Left ventricle myocardium superior (tissue), 1 donor: Measurements from ENCODE around the gene HERC4. TPM values are rescaled to one million over a fixed set of nuclear protein-coding genes. Genes with fewer than 3 reads are reported as not detected.
A peak's percentile ranks its signal among the peaks of the same experiment; 100 is the strongest.
"Not testable (repeated sequence)": the region's sequence is repeated elsewhere in the genome, so short reads cannot be mapped to it uniquely, and the experiment has no call there.

Source experiments
- ATAC-seq: fragments of 200-7000 bp; cut with Tn5 transposase; one replicate; pipeline ENCODE4 v1.9.1; 2020; ENCODE audit warnings: mild to moderate bottlenecking, moderate library complexity
- DNase-seq: peaks from one replicate; pipeline ENCODE4 v3.0.0-alpha.2; 2020
- intact Hi-C: fragments of 100-400 bp; cut with micrococcal nuclease; formaldehyde crosslinking; loops from one replicate; pipeline ENCODE4 v1.11.0; 2022
- total RNA-seq: library from RNA; stranded (reverse); fragmentation: NEBNext Ultra II Directional; extraction: Animal tissue kit (Norgen Biotek cat#: 25700); gene quantifications from one replicate; pipeline ENCODE4 v1.2.1, GENCODE V29; 2021
- donor health status: DM: no; HTN: yes; CAD: no; lungs with severe emphysema.

Gene HERC4
- total RNA-seq, 1 donor from 2014 or later: 28.3 TPM

DNA sequence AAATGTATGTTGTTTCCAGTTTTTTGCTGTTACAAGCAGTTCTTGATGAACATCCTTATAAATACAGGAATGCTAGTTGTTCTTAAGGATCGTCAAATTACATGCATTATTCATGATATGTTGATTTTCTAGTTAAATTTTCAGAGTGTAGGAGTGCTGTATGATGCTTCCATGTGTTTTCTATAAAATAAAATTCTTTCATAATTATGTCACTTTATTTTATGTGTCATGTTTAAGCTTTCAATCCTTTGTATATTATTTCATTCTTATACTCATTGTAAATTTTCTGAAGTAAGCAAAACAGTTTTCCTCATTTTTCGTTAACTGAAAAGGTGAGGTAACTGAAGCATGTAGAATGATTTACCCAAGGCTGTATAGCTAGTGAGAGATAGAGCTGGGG lies 17.4 kb upstream of the HERC4 start:
- ATAC-seq (no peak), DNase-seq (no peak)
- intact Hi-C loops: no loop called here

DNA sequence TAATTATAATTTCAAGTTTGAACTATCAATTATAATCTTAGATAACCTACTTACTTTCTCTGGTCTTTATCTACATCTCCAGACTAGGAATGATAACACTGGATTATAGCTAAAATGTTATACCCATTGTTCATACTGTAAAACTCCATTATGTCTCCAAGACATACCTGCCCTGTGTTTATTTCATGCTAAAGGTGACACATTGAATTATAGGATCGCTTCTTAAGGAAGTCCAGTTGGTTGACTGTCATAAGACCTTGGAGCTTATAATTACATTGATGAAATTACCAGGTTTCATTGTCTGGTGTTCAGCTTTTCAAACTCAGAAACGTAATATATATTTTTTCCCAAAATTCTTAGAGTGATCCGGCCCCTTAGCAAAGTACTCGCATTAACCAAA lies 15.5 kb upstream of the HERC4 start:
- intact Hi-C loops: no loop called here
- no peak for DNase-seq
- no peak for ATAC-seq

GRCh38 chr10:68088740-68089139 lies 13.7 kb upstream of the HERC4 start:
- DNase-seq: no peak
- intact Hi-C loops: no loop called here
- ATAC-seq: no peak

GRCh38 chr10:68087685-68088401 lies 12.8 kb upstream of the HERC4 start:
- intact Hi-C loops: no loop called here
- ATAC-seq (peak; percentile 93), DNase-seq (peak; percentile 41)

DNA sequence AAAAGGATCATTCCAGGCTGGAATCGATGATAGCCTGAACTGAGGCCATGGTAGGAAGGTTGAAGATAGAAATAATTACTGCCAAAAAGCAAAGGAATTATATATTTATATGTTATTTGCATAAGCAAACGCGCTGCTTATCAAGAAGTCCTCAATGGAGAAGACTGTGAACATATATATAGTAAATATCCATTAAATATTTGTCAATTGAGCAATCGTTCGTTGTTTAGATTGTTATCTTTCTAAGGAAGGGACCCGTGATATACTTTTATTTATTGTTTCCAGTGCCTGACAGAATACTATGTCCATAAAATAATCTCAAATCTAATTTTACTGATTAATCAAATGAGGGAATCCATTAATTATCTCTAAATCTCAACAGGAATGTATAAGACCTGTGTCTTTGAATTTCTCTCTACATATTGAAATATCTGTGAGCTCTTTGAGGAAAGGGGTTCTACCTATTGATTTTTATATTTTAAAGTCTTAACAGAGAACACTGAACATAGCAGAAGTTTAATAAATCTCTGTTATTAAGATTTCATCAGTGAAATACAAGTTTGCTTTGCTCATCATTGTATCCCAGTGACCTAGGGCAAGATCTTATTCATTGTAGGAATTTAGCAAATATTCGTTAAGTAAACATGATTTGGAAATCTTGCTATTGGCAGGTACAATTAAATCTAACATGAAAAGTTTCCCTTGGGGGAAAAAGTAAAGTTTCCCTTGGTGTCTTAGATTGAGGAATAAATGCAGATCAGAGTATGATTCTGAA lies 12.0 kb upstream of the HERC4 start:
- ATAC-seq: no peak
- intact Hi-C loops: no loop called here
- DNase-seq: no peak

DNA sequence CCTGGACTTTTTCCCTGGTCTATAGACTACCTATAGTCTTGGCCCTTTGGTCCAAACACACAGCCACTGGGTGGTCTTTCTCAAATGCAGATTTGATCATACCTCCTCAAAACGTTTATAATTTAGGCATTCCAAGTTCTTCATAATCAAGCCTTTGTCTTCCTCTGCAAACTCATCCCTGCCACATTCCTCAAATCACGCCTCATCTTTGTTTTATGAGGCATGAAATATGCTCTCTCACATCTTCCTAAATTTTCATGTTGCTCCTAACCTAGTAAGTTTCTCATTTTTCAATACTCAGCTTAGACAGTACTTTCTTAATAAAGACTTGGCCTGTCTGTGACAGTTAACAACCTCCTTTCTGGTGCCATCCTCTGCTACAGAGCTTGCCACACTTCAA lies 10.9 kb upstream of the HERC4 start:
- ATAC-seq: no peak
- intact Hi-C loops: no loop called here

GRCh38 chr10:68084469-68084868 lies 9.4 kb upstream of the HERC4 start:
- ATAC-seq (no peak), DNase-seq (no peak)
- intact Hi-C loops: loop anchor here (5.0 kb wide), 1 partner anchor 73 kb away; no protein-coding TSS in a partner anchor

More for the DNA sequence above, 10.9 kb upstream of the HERC4 start:
- DNase-seq: no peak

GRCh38 chr10:68083953-68084352 lies 8.9 kb upstream of the HERC4 start:
- DNase-seq: no peak
- no peak for ATAC-seq
- intact Hi-C loops: loop anchor here (5.0 kb wide), 1 partner anchor 73 kb away; no protein-coding TSS in a partner anchor

- intact Hi-C loops: loop anchor here (5.0 kb wide), 1 partner anchor 74 kb away; no protein-coding TSS in a partner anchor
- DNase-seq (no peak), ATAC-seq (peak; percentile 14)
Observed at GRCh38 chr10:68082872-68083271, 7.8 kb upstream of the HERC4 start.

DNA sequence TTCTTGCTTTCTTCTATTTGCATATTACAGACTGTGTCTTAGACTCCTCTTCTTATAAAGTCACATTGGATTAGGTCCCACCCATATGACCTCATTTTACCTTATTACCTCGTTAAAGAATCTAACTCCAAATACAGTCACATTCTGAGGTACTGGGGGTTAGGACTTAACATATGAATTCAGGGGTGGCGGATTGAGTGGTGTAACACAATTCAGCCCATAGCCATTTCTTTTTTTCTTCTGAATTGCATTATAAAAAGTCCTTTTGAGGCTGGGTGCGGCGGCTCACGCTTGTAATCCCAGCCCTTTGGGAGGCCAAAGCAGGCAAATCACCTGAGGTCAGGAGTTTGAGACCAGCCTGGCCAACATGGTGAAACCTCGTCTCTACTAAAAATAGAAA lies 6.8 kb upstream of the HERC4 start:
- ATAC-seq (no peak), DNase-seq (no peak)
- intact Hi-C loops: loop anchor here (5.0 kb wide), 1 partner anchor 75 kb away; no protein-coding TSS in a partner anchor

- intact Hi-C loops: loop anchor here (5.0 kb wide), 1 partner anchor 76 kb away; no protein-coding TSS in a partner anchor
- DNase-seq (no peak), ATAC-seq (no peak)
Observed at GRCh38 chr10:68080853-68081431, 5.9 kb upstream of the HERC4 start.

GRCh38 chr10:68079434-68079833 lies 4.4 kb upstream of the HERC4 start:
- ATAC-seq (no peak), DNase-seq (no peak)
- intact Hi-C loops: no loop called here

DNA sequence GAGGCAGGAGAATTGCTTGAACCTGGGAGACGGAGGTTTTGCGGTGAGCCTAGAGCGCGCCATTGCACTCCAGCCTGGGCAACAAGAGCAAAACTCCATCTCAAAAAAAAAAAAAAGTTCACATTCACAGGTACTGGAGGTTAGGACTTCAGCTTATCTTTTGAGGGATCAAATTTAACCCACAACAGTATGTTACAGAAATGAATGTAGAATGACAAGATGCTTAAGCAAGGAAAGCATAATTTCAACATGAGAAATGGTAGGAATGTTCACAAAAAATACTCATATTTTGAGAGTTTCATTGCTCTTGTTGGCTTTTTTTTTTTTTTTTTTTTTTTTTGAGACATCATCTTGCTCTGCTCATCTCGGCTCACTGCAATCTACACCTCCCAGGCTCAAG lies 1.9 kb upstream of the HERC4 start:
- intact Hi-C loops: no loop called here
- DNase-seq: no peak
- ATAC-seq: no peak

DNA sequence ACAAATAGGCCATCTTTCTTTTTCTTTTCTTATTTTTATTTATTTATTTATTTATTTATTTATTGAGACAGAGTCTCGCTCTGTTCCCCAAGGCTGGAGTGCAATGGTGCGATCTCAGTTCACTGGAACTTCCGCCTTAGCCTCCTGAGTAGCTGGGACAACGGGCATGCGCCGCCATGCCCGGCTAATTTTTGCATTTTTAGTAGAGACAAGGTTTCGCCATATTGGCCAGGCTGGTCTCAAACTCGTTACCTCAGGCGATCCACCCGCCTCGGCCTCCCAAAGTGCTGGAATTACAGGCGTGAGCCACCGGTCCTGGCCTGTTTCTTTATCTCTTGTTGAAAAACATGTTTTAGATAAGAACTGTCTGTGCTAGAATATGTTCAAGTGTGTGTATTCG lies 998 bp upstream of the HERC4 start:
- DNase-seq, ATAC-seq, intact Hi-C loops: not testable (repeated sequence)

DNA sequence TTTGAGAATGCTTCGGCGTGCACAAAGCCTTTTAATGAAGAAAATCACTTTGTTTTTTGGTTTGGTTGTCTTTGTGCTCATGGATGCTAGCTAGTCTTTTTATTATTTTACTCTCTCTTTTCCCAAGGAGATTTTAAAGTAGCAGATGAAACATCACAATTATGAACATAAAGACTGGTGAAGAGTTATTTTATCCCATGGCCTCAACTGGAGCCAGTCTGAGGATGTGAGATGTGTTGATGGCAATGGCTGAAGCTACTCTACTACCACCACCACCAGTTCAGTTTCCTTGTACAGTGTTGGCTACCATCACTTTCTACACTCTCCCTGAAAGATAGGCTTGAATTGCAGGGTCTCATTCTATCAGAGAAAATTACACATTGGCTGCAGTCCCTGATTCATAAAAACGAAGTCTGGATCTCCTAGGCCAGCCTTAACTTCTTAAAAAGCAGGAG lies 494 bp upstream of the HERC4 start:
- ATAC-seq (no peak), DNase-seq (no peak)
- intact Hi-C loops: no loop called here

DNA sequence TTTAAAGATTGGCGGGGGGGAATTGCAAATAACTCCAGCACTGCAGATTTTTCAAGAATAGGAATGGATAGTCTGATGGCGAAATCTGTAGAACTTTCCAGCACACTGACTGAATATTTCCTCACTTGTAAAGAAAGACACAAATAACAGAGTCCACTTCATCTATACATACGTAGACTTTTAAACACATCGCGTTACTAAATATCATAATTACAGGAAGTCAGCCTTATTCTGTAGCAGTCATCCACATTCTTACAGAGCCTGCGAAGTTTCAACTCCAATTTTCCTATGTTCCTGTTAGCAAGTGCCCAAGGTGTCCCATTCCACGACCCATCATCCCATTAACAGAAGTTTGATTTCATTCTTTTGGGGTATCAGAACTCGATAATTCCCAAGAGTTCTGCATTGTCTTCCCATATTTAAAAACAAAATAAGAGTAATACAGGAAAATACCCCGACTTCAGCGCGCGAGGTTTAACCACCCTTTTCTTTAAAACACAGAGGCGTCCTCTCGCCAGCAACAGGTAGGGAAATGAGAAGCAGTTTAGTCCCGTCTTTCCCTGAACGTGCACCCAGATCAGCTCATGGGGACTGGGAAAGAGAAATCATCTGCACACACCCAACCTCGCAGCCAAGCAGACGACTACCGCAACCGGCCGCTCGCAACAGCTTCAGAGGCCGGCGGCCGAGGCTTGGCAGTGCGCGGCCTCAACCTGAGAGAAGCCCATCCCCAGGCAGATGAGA lies 880 bp downstream of the HERC4 start:
- intact Hi-C loops: no loop called here
- DNase-seq (no peak), ATAC-seq (peak; percentile 61)

- intact Hi-C loops: no loop called here
- DNase-seq (no peak), ATAC-seq (no peak)
Observed at GRCh38 chr10:68073631-68074030, 1.5 kb downstream of the HERC4 start.

DNA sequence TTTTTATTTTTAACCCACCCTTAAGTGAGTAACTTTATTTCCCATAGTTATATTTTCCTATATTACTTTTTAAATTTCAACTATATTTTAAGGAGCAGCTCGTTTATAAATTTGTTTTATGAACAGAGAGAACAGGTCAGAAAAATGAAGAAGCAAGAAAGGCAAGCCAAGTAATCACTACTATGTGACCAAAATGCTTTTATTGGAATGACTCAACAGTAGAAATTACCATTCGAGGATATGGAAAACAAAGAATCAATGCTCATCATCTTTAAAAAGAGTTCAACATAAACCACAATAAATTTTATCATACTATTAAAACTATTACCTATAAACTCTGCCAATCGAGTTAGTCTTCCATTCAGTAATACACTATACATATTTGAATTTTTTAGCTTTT lies 7.6 kb downstream of the HERC4 start:
- DNase-seq (no peak), ATAC-seq (no peak)
- intact Hi-C loops: no loop called here

- no peak for DNase-seq
- intact Hi-C loops: no loop called here
- ATAC-seq: no peak
Observed at GRCh38 chr10:68067029-68067428, 8.1 kb downstream of the HERC4 start.
